SK-N-MC (cell line): ENCODE results near the gene ACTG2.

Experiments used
- EZH2 ChIP-seq: fragments of 200-600 bp; sonication (generic); IDR thresholded peaks from one replicate; pipeline ENCODE4 v1.6.1; 2017; ENCODE audit warnings: antibody characterized with exemption
- POLR2AphosphoS5 ChIP-seq: IDR thresholded peaks from 2 replicates; pipeline ENCODE4 v1.6.1; 2012; ENCODE audit warnings: mild to moderate bottlenecking, low read depth, low read length, borderline replicate concordance

GRCh38 chr2:73894475-73894850 lies 1.7 kb downstream of the ACTG2 start:
- TF ChIP-seq EZH2, result no peak
- TF ChIP-seq POLR2AphosphoS5, result no peak
